ENCODE measurements around the gene ELF2. TPM values are rescaled to one million over a fixed set of nuclear protein-coding genes. Genes with fewer than 3 reads are reported as not detected.

ELF2 gene
- total and polyA plus RNA-seq, 2 experiments from 2014 or later = 38.2 to 48.8 TPM

DNA sequence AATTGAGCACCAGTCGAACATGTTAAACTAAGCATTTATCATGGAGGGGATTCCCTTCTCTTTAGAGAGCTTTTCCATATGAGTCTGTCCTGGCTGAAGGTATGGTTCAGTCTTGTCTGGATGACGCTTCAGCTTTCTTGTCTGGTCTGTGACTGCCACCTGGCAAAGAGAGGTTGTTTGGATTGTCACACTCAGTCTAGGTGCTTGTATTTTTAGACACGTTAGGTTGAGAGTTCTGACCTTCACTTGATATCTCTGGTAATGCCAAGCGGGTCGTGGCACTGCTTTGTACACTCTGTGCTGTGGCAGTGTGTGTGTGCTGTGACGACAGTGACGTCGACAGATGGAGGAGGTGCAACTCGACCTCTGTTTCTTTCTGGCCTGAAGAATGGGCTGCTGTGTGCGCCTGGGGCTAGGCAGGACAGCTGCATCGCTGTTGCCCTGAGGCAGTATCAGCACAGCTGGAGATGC, 148.8 kb downstream of the ELF2 start:
- no peaks in the 10 kb centered on the region for H3K9me3 Mint-ChIP-seq
- peak; percentile 34 for ATAC-seq
- Histone ChIP-seq H4K20me1 (replicated peaks; ENCODE audit: insufficient read depth) (peaks cover 82% of the 10 kb centered on the region), H3K79me2 (replicated peaks; ENCODE audit: insufficient read depth) (peaks cover 98% of the 10 kb centered on the region), H3K27ac (ENCODE audit: low read depth) (peak overlapping the region; percentile 84), H2AFZ (no peak overlapping the region), H3K9me2 (ENCODE audit: insufficient read depth) (no peaks in the 10 kb centered on the region), H3K4me2 (peak overlapping the region; percentile 55), H3K4me3 (no peak overlapping the region), H3K36me3 (ENCODE audit: insufficient read depth) (no peaks in the 10 kb centered on the region), H3K4me1 (ENCODE audit: insufficient read depth) (peaks cover 51% of the 10 kb centered on the region), H3K27me3 (ENCODE audit: insufficient read depth) (no peaks in the 10 kb centered on the region), H3F3A (replicated peaks; ENCODE audit: low read depth) (peaks cover 26% of the 10 kb centered on the region)
- peak overlapping the region; percentile 55; the same call in 1 of the 2 replicates for H3K27ac Mint-ChIP-seq
- no peak overlapping the region for H3K4me3 Mint-ChIP-seq
- H3K27me3 Mint-ChIP-seq (ENCODE audit: insufficient read depth, low read depth, poor library complexity) = peaks cover 6% of the 10 kb centered on the region
- no peak for TF ChIP-seq ZNF114 (CRISPR knock-in tag; IDR thresholded peaks at IDR 0.05)
- 0 out of 2 replicates have a peak, but pooled peaks have one; percentile 31 for TF ChIP-seq POLR2AphosphoS5 (IDR thresholded peaks at IDR 0.05; ENCODE audit: low read depth)
- DNase-seq (ENCODE audit: low spot score) = peak; percentile 40
- H3K36me3 Mint-ChIP-seq (ENCODE audit: low read depth) = peaks cover 27% of the 10 kb centered on the region
- peaks cover 34% of the 10 kb centered on the region for H3K4me1 Mint-ChIP-seq

DNA sequence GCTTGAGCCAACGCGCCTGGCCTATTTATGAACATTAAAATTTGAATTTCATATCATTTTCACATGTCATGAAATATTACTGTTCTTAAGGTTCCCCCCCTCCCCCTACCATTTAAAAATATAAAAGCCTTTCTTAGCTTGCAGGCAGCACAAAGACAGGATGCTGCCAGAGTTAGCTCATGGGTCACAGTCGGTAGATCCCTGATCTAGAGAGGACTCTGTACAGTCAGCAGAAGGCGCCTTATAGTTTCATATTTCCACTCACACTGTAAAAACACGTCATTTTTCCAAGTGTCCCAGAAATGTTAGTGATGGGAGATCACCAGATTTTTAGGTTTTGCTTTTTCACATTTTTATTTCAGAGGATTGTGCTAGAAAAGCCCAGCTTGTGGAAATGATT, 149.2 kb downstream of the ELF2 start:
- Mint-ChIP-seq H3K27ac (no peak overlapping the region), H3K9me3 (no peaks in the 10 kb centered on the region), H3K36me3 (ENCODE audit: low read depth) (peaks cover 29% of the 10 kb centered on the region), H3K4me1 (peaks cover 36% of the 10 kb centered on the region), H3K27me3 (ENCODE audit: insufficient read depth, low read depth, poor library complexity) (peaks cover 6% of the 10 kb centered on the region), H3K4me3 (no peak overlapping the region)
- no peaks in the 10 kb centered on the region for H3K36me3 ChIP-seq (ENCODE audit: insufficient read depth)
- peaks cover 82% of the 10 kb centered on the region for H4K20me1 ChIP-seq (replicated peaks; ENCODE audit: insufficient read depth)
- H3K27ac ChIP-seq (ENCODE audit: low read depth) = peak overlapping the region; percentile 84; the same call in 1 of the 2 replicates
- no peak overlapping the region for H2AFZ ChIP-seq
- no peak overlapping the region for H3K4me3 ChIP-seq
- H3K79me2 ChIP-seq (replicated peaks; ENCODE audit: insufficient read depth) = peaks cover 98% of the 10 kb centered on the region
- no peaks in the 10 kb centered on the region for H3K27me3 ChIP-seq (ENCODE audit: insufficient read depth)
- peaks cover 26% of the 10 kb centered on the region for H3F3A ChIP-seq (replicated peaks; ENCODE audit: low read depth)
- DNase-seq (ENCODE audit: low spot score) (no peak), ATAC-seq (no peak)
- H3K4me2 ChIP-seq = peak overlapping the region; percentile 55
- no peak for TF ChIP-seq STAT1 (IDR thresholded peaks at IDR 0.05; ENCODE audit: unreplicated experiment)
- no peak for TF ChIP-seq CREB1 (CRISPR knock-in tag; IDR thresholded peaks at IDR 0.05; ENCODE audit: low read depth)
- TF ChIP-seq, protein P1, sequence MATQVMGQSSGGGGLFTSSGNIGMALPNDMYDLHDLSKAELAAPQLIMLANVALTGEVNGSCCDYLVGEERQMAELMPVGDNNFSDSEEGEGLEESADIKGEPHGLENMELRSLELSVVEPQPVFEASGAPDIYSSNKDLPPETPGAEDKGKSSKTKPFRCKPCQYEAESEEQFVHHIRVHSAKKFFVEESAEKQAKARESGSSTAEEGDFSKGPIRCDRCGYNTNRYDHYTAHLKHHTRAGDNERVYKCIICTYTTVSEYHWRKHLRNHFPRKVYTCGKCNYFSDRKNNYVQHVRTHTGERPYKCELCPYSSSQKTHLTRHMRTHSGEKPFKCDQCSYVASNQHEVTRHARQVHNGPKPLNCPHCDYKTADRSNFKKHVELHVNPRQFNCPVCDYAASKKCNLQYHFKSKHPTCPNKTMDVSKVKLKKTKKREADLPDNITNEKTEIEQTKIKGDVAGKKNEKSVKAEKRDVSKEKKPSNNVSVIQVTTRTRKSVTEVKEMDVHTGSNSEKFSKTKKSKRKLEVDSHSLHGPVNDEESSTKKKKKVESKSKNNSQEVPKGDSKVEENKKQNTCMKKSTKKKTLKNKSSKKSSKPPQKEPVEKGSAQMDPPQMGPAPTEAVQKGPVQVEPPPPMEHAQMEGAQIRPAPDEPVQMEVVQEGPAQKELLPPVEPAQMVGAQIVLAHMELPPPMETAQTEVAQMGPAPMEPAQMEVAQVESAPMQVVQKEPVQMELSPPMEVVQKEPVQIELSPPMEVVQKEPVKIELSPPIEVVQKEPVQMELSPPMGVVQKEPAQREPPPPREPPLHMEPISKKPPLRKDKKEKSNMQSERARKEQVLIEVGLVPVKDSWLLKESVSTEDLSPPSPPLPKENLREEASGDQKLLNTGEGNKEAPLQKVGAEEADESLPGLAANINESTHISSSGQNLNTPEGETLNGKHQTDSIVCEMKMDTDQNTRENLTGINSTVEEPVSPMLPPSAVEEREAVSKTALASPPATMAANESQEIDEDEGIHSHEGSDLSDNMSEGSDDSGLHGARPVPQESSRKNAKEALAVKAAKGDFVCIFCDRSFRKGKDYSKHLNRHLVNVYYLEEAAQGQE (IDR thresholded peaks at IDR 0.05; ENCODE audit: unreplicated experiment) = no peak
- TF ChIP-seq EZH2phosphoT487 (IDR thresholded peaks at IDR 0.05; ENCODE audit: unreplicated experiment) = no peak
- no peak for TF ChIP-seq NANOG (IDR thresholded peaks at IDR 0.05; ENCODE audit: borderline replicate concordance)
- no peak for TF ChIP-seq ZNF331 (CRISPR knock-in tag; IDR thresholded peaks at IDR 0.05; ENCODE audit: low read depth)
- no peak for TF ChIP-seq JUNB (IDR thresholded peaks at IDR 0.05; ENCODE audit: unreplicated experiment)
- TF ChIP-seq, protein P2, sequence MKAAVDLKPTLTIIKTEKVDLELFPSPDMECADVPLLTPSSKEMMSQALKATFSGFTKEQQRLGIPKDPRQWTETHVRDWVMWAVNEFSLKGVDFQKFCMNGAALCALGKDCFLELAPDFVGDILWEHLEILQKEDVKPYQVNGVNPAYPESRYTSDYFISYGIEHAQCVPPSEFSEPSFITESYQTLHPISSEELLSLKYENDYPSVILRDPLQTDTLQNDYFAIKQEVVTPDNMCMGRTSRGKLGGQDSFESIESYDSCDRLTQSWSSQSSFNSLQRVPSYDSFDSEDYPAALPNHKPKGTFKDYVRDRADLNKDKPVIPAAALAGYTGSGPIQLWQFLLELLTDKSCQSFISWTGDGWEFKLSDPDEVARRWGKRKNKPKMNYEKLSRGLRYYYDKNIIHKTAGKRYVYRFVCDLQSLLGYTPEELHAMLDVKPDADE (IDR thresholded peaks at IDR 0.05) = no peak
- no peak for TF ChIP-seq POLR2AphosphoS5 (IDR thresholded peaks at IDR 0.05; ENCODE audit: low read depth)
- no peak for TF ChIP-seq EZH2 (IDR thresholded peaks at IDR 0.05; ENCODE audit: low read depth, unreplicated experiment)
- peaks cover 55% of the 10 kb centered on the region for H3K4me1 ChIP-seq (ENCODE audit: insufficient read depth)
- H3K9me2 ChIP-seq (ENCODE audit: insufficient read depth) = no peaks in the 10 kb centered on the region
